DOHH2 (cell line): ENCODE data around the gene ITGAX.
"Not testable (repeated sequence)": the region's sequence is repeated elsewhere in the genome, so short reads cannot be mapped to it uniquely, and the experiment has no call there.

ENCODE experiments used
- H3F3A ChIP-seq: fragments of 200-600 bp; sonication (generic), shearing (Covaris generic); 2 replicates; pipeline ENCODE4 v1.6.0; 2016; ENCODE audit warnings: antibody characterized with exemption, mild to moderate bottlenecking; ENCODE audit not compliant: control insufficient read depth, insufficient read depth
- H3K27ac ChIP-seq: fragments of 200-600 bp; sonication (generic); 2 replicates; pipeline ENCODE4 v1.5.1; 2014; ENCODE audit warnings: low read depth, mild to moderate bottlenecking, low read length, moderate library complexity
- H3K27me3 ChIP-seq: fragments of 200-600 bp; sonication (generic); 2 replicates; pipeline ENCODE4 v1.6.1; 2014; ENCODE audit warnings: mild to moderate bottlenecking, low read length, mixed read lengths; ENCODE audit not compliant: control insufficient read depth
- H3K36me3 ChIP-seq: fragments of 200-600 bp; sonication (generic); 2 replicates; pipeline ENCODE4 v1.6.1; 2014; ENCODE audit warnings: mild to moderate bottlenecking, low read length, moderate library complexity, mixed read lengths; ENCODE audit not compliant: control insufficient read depth
- H3K4me1 ChIP-seq: fragments of 200-600 bp; sonication (generic); 2 replicates; pipeline ENCODE4 v1.6.1; 2014; ENCODE audit warnings: mild to moderate bottlenecking, low read length, mixed read lengths; ENCODE audit not compliant: control insufficient read depth
- H3K4me2 ChIP-seq: fragments of 200-600 bp; sonication (generic); 2 replicates; pipeline ENCODE4 v1.6.0; 2014; ENCODE audit warnings: mild to moderate bottlenecking, low read length, moderate library complexity
- H3K4me3 ChIP-seq: fragments of 200-600 bp; sonication (generic); 2 replicates; pipeline ENCODE4 v1.5.1; 2014; ENCODE audit warnings: mild to moderate bottlenecking, low read length, mixed read lengths
- H3K79me2 ChIP-seq: fragments of 200-600 bp; sonication (generic); 2 replicates; pipeline ENCODE4 v1.6.1; 2014; ENCODE audit warnings: mild to moderate bottlenecking, low read length, mixed read lengths; ENCODE audit not compliant: control insufficient read depth
- H3K9me2 ChIP-seq: fragments of 200-600 bp; sonication (generic); replicated peaks from 2 replicates; pipeline ENCODE4 v1.6.1; 2014; ENCODE audit warnings: mild to moderate bottlenecking, low read length, mixed read lengths; ENCODE audit not compliant: control insufficient read depth
- H3K9me3 ChIP-seq: fragments of 200-600 bp; sonication (generic); 2 replicates; pipeline ENCODE4 v1.6.1; 2014; ENCODE audit warnings: antibody characterized with exemption, low read length, mixed read lengths; ENCODE audit not compliant: control insufficient read depth, insufficient read depth
- H4K20me1 ChIP-seq: fragments of 200-600 bp; sonication (generic); 2 replicates; pipeline ENCODE4 v1.6.0; 2014; ENCODE audit warnings: low read depth, mild to moderate bottlenecking, antibody characterized with exemption, low read length, moderate library complexity; ENCODE audit not compliant: control insufficient read depth, insufficient read depth
- EZH2phosphoT487 ChIP-seq: fragments of 200-600 bp; sonication (generic); IDR thresholded peaks from 2 replicates; pipeline ENCODE4 v1.6.1; 2017; ENCODE audit warnings: borderline replicate concordance, mild to moderate bottlenecking, antibody characterized with exemption, low read length, moderate library complexity, mixed read lengths
- TF ChIP-seq, protein P1 (sequence below): fragments of 200-600 bp; sonication (generic); IDR thresholded peaks from one replicate; pipeline ENCODE4 v1.5.1; 2014; ENCODE audit warnings: antibody characterized with exemption, mild to moderate bottlenecking, low read depth, low read length; ENCODE audit not compliant: poor library complexity, severe bottlenecking

The ITGAX gene

DNA sequence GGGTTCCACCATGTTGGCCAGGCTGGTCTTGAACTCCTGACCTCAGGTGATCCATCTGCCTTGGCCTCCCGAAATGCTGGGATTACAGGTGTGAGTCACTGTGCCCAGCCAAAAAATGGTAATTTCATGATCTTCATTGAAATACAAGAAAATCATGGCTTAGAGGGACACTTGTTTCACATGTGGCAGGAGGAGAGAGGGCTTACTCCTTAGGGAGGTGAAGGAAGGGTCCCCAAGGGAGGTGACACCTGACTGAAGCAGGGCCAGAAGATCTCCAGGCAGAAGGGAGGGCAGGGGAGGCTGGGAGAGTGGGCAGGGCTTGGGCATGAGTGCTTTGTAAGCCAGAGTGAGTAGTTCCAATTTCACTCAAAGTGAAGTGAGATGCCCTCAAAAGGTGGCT is 20.0 kb upstream of the ITGAX start:
- Histone ChIP-seq H3K36me3 (no peaks in the 10 kb centered on the region), H4K20me1 (no peaks in the 10 kb centered on the region), H3K9me2 (no peaks in the 10 kb centered on the region), H3F3A (no peaks in the 10 kb centered on the region), H3K9me3 (no peaks in the 10 kb centered on the region), H3K4me2 (no peak overlapping the region), H3K79me2 (no peaks in the 10 kb centered on the region), H3K4me1 (no peaks in the 10 kb centered on the region), H3K4me3 (no peak overlapping the region), H3K27ac (no peak overlapping the region), H3K27me3 (0 out of 2 replicates have a peak, but pooled peaks cover 4% of the 10 kb centered on the region)
- TF ChIP-seq, protein P1, sequence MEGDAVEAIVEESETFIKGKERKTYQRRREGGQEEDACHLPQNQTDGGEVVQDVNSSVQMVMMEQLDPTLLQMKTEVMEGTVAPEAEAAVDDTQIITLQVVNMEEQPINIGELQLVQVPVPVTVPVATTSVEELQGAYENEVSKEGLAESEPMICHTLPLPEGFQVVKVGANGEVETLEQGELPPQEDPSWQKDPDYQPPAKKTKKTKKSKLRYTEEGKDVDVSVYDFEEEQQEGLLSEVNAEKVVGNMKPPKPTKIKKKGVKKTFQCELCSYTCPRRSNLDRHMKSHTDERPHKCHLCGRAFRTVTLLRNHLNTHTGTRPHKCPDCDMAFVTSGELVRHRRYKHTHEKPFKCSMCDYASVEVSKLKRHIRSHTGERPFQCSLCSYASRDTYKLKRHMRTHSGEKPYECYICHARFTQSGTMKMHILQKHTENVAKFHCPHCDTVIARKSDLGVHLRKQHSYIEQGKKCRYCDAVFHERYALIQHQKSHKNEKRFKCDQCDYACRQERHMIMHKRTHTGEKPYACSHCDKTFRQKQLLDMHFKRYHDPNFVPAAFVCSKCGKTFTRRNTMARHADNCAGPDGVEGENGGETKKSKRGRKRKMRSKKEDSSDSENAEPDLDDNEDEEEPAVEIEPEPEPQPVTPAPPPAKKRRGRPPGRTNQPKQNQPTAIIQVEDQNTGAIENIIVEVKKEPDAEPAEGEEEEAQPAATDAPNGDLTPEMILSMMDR: no peak
- no peak for TF ChIP-seq EZH2phosphoT487

DNA sequence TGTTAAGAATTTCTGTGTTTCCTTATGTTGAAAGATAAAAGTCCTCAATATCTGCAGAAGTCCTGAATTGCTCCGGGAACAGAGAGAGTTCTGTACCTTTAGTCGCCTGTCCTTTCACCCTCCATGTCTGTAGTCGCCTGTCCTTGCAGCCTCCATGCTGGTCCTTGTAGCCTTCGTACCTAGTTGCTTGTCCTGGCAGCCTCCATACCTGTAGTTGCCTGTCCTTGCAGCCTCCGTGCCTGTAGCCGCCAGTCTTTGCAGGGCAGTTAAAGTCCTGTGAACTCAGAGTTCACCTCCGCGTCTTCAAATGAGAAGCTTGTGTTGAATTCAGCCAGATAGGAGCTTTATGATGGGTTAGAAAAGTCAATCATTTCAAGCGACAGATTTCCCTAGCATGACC is 19.5 kb upstream of the ITGAX start:
- H3F3A ChIP-seq: no peaks in the 10 kb centered on the region
- TF ChIP-seq, protein P1: no peak
- TF ChIP-seq EZH2phosphoT487: no peak
- H4K20me1 ChIP-seq: no peaks in the 10 kb centered on the region
- H3K27ac ChIP-seq: no peak overlapping the region
- 0 out of 2 replicates have a peak, but pooled peaks cover 4% of the 10 kb centered on the region for H3K27me3 ChIP-seq
- no peaks in the 10 kb centered on the region for H3K9me3 ChIP-seq
- no peaks in the 10 kb centered on the region for H3K36me3 ChIP-seq
- no peak overlapping the region for H3K4me3 ChIP-seq
- no peak overlapping the region for H3K4me2 ChIP-seq
- no peaks in the 10 kb centered on the region for H3K4me1 ChIP-seq
- H3K9me2 ChIP-seq: no peaks in the 10 kb centered on the region
- H3K79me2 ChIP-seq: no peaks in the 10 kb centered on the region

- H3K27ac ChIP-seq, H3K4me1 ChIP-seq, H3K9me2 ChIP-seq, H4K20me1 ChIP-seq, H3K4me2 ChIP-seq, H3K36me3 ChIP-seq, H3K9me3 ChIP-seq, H3K27me3 ChIP-seq, H3F3A ChIP-seq, H3K79me2 ChIP-seq, H3K4me3 ChIP-seq: not testable (repeated sequence)
Observed at GRCh38 chr16:31338166-31338685, 16.8 kb upstream of the ITGAX start.

- no peaks in the 10 kb centered on the region for H3K79me2 ChIP-seq
- peaks cover 5% of the 10 kb centered on the region for H3K4me1 ChIP-seq
- no peaks in the 10 kb centered on the region for H3F3A ChIP-seq
- no peaks in the 10 kb centered on the region for H3K27me3 ChIP-seq
- H3K4me2 ChIP-seq: no peak overlapping the region
- no peaks in the 10 kb centered on the region for H4K20me1 ChIP-seq
- no peak overlapping the region for H3K4me3 ChIP-seq
- no peaks in the 10 kb centered on the region for H3K9me3 ChIP-seq
- no peaks in the 10 kb centered on the region for H3K9me2 ChIP-seq
- H3K36me3 ChIP-seq: no peaks in the 10 kb centered on the region
- no peak overlapping the region for H3K27ac ChIP-seq
- TF ChIP-seq EZH2phosphoT487: no peak
- TF ChIP-seq, protein P1: no peak
Observed at GRCh38 chr16:31344712-31345111, 10.3 kb upstream of the ITGAX start.
